HG03280 (cell line): ENCODE data around the gene ZNF717.
"Not testable (repeated sequence)": the region's sequence is repeated elsewhere in the genome, so short reads cannot be mapped to it uniquely, and the experiment has no call there.

ENCODE experiments used
- ATAC-seq: cut with Tn5 transposase; IDR thresholded peaks from one replicate; pipeline ENCODE4 v1.9.1; 2021; ENCODE audit warnings: mild to moderate bottlenecking, moderate library complexity; ENCODE audit not compliant: unreplicated experiment

The ZNF717 gene

DNA sequence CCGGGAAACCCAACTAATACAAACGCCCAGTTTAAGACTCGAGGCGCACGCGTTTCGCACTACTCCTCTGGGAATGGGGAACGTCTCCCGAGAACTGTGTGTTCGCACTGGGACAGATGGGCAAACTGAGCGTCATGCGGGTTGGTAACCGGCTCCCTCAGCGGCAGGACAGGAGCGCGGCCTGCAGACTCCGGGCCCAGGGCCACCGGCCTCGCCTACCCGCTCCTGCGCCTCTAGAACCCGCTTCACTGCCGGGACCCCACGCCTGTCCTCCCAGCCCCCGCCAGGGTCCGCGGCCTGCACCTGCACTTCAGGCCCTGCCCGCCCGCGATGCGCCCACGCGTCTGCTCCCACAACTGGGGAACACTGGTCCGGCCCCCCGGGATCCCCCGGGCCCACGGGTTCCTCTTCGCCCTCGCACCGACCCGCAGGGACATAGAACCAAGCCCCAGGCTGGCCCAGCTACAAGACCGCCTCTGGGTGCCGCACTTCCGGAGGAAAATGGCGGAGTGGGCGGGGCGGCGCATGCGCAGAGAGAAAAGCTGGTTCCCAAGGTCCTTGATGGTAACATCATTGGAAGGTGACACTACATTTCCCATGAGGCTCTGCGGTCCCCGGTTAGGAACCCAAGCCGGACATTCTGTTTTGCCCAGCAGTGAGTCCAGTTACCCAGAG, at the start of gene ZNF717:
Gene ZNF717 (minus strand): TSS at position 469 of the 675 bp plus-strand sequence. CDS start 2,187 bp downstream, outside the sequence.
- ATAC-seq, result not testable (repeated sequence)

DNA sequence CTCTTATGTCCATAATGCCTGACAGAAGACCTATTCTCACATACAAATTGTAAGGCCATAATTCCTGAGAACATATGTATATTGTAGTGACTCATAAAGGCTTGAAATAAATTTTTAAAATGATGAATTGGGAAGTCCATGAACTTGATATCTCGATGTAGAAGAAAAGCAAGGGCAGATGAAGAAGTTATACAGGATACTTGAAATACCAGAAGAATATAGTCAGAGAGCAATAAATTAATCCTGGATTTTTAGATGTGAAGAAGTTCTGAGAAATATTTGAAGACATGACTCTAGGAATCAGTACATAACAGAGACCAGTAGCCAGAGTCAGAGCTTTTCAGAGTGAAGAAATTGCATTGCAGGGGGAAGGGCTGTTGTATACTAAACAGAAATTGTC, 45.7 kb upstream of the ZNF717 start:
- ATAC-seq, result not testable (repeated sequence)

DNA sequence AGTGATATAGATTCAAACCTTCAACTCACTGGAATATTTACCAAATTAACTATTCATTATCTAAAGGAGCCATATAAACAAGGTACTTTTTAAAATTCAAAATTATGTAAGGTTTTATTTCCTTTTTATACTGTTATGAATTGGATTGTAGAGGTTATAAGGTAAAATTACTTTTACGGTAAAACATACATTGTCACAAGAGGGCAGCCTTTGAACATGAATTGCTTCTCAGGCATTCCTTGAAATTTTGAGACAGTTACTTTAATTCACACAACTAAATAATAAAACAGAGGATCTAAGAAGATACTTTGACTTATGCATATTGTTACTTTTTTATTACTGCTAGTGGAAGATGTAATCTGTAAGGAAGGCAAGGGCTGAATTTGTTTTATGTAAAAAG, 32.7 kb upstream of the ZNF717 start:
- ATAC-seq, result not testable (repeated sequence)

DNA sequence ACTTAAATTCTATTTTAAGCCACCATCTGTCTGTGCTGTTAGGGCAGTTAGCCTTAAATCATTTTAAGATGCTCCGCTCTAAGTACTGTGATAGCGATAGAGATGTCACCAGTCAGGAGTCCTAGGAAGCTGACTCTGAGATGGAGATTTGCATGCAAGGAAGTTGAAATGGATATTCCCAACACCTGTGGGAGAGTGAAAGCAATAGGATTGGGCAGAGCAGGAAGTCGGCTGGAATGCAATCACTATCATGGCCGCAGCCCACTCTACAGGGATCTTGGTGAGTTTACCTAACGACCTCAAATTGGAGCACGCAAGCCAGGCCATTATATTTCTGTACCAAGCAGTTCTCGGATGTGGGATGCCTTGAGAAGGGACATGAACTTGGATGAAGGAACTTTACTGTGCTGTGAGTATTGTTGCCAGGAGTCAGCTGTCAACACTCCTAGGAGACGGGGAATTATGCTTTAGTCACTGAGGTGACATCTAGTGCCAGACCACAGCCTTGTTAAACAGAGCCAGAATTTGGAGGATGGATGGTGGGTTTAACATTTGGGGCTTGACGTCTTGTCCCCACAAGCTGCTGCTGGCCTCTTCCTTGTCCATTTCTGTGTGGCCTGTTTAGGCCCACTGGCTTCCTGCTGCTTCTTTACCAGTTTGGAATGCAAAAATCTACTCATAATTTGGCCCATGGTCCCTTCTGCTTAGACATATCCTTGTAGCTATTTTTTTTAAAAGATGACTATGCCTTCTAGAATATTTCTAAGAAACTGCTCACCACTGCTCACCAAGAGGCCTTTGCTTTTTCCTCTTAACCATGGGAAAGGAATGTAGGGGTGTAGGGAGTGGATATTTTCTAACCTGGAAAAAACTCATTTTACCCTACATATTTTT, 31.2 kb upstream of the ZNF717 start:
- not testable (repeated sequence) for ATAC-seq

DNA sequence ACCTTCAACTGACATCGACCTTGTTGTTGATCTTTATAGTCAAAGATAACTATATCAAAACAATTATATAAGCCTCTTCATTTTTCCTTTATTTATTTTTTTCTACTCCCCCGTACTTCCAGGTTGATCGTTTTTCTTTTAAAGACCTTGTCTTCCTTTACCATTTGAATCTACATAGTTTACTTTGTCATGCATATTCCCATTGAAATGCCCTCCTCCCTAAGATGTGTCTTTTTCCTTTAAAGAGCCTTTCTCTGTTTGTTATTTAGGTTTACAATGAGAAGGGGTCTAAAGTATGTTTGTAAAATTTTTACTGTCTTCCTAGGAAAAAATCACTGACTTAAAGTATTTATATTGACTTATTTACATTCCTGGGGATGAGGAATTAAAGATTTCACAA, 29.4 kb upstream of the ZNF717 start:
- ATAC-seq, result no peak

DNA sequence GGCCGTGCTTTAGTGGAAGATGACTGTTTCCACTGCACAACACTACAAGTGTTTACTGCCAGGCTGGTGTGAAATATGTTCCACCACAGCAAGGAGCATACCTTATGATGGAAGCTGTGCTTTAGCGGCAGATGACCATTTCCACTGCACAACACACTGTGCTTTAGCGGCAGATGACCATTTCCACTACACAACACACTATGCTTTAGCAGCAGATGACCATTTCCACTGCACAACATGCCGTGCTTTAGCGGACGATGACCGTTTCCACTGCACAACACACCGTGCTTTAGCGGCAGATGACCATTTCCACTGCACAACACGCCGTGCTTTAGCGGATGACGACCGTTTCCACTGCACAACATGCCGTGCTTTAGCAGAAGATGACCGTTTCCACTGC, 2.8 kb downstream of the ZNF717 start:
- ATAC-seq, result no peak

DNA sequence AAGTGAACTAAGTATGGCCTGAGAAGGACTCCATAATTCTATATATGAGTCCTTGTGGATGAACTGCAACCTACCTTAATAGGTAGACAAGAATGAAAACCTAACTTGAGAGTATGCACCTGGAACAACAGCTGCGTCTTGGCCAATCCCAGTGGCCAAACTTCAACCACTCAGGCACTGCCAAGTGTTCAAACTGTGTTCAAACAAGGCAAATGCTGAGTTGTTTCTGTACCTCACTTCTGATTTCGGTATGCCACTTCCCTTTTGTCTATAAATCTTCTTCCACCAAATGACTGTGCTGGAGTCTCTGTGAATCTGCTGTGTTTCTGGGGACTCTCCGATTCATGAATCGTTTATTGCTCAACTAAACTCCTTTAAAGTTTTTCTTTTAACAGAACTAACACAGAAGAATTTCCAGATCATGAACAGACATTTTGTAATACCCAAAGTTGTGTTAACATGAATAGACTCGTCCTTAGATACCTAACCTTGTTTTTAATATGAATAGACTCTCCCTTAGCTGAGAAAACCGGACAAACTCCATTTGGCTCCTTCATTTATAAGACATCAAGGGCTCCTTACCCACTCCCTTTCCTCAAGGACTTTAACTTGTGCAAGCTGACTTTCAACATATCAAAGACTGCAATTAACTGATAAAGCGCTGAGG, 4.1 kb downstream of the ZNF717 start:
- ATAC-seq, result no peak

DNA sequence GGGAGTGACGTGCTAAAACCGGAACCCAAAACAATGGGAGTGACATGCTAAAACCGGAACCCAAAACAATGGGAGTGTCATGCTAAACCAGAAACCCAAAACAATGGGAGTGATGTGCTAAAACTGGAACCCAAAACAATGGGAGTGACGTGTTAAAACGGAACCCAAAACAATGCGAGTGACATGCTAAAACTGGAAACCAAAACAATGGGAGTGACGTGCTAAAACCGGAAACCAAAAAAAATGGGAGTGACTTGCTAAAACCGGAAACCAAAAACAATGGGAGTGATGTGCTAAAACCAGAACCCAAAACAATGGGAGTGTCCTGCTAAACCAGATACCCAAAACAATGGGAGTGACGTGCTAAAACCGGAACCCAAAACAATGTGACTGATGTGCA, 7.6 kb downstream of the ZNF717 start:
- ATAC-seq, result not testable (repeated sequence)

DNA sequence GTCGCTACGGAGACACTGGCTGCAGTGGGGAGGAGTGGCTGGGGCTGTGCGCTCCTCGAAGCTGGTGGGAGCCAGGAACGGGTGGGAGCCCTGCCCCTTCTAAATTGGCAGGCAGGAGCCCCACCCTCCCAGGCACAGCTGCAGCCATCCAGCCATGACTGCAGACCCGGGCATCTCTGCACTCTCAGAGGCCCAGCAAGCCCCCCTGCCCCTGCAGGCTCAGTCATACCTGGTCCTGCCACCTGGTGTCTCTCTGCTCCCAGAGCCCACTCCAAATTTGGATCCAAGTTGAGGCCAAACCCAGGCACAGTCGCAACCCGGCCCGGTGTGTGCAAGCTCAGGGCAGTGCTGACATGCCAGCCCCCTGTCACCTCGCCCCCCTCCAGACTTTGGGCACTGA, 13.7 kb downstream of the ZNF717 start:
- not testable (repeated sequence) for ATAC-seq

DNA sequence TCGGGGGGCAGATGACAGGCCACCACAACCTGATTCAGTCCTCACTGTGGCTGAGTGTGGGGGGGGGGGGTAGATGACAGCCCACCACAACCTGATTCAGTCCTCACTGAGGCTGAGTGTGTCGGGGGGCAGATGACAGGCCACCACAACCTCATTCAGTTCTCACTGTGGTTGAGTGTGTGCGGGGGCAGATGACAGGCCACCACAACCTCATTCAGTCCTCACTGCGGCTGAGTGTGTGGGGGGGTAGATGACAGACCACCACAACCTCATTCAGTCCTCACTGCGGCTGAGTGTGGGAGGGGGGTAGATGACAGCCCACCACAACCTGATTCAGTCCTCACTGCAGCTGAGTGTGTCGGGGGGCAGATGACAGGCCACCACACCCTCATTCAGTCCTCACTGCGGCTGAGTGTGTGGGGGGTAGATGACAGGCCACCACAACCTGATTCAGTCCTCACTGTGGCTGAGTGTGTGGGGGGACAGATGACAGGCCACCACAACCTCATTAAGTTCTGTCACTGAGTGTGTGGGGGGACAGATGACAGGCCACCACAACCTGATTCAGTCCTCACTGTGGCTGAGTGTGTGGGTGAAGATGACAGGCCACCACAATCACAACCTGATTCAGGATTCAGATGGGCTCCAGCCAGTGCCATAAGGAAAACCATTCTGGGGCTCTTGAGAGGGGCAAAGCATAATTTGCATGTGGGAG, 16.9 kb downstream of the ZNF717 start:
- ATAC-seq, result no peak

DNA sequence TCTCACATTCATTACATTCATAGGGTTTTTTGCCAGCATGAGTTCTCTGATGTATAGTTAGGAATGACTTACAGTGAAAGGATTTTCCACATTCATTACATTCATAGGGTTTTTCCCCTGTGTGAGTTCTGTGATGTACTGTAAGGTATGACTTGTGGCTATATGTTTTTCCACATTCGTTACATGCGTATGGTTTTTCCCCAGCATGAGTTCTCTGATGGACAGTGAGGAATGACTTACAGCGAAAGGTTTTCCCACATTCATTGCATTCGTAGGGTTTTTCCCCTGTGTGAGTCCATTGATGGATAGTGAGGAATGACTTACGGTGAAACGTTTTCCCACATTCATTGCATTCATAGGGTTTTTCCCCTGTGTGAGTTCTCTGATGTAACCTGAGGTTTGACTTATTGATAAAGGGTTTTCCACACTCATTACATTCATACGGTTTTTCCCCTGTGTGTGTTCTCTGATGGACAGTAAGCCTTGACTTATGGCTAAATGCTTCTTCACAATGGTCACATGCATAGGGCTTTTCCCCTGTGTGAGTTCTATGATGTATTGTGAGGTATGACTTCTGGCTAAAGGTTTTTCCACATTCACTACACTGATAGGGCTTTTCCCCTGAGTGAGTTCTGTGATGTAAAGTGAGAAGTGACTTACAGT, 47.4 kb downstream of the ZNF717 start:
- ATAC-seq, result no peak

DNA sequence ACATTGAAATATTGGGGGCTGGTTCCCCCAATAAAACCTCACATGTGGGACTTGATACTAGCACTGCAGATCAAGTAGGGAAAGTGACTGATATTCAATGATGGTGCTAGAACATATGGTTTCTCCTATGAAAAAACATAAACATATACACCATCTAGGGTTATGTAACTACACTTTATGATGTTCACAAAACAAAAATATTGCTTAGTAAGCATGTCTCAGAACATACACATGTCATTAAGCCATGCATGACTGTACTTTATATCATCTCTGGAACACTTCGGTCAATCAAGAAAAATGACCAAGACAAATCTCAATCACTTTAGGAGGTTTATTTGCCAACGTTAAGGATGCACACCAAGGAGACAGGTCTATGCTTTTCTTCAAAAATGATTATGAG, 57.4 kb downstream of the ZNF717 start:
- ATAC-seq, result no peak

DNA sequence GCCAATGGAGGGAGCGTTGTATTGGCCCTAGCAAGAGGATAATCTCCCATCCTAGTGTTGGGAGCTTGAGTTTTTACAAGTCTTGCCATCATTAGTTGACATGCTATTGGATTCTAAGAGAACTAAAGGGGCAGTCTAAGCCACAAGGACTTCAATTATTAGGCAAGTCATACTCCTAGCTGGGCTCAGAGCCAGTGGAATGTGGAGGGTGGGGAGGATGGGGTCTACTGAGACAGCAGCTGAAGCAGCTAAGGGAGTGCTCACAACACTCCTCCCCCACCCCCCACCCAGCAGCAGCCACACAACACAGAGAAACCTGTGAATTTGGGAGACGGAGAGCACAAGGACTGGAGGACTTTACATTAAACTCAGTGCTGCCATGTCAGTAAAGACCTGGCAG, 93.3 kb downstream of the ZNF717 start:
- ATAC-seq, result no peak

DNA sequence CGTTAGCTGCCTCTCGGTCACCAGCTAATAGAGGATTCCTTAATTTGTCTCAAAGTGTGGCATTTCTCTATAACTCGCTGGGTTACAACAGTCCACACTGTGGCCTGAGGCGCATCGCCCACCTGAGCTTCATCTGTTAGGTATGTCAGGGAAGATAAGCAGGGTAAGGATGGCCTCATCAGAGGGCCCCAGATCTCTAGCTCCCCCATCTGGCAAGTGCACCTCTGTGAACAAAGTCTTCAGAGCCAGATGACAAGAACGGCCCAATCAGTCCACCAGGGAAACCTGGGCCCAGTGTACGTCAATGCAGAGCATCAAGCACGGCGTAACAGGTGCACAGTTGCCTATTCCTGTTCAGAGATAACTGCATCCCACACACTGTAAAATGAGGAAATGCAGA, 98.0 kb downstream of the ZNF717 start:
- no peak for ATAC-seq
